ENCODE results near the gene DIP2B.
"Not testable (repeated sequence)": the region's sequence is repeated elsewhere in the genome, so short reads cannot be mapped to it uniquely, and the experiment has no call there.

The DIP2B gene

GRCh38 chr12:50504798-50505674, at the start of gene DIP2B:
DIP2B (plus strand) TSS chr12:50504985; CDS start chr12:50505141, 156 bp downstream.
- peak; percentile 98 for DNase-seq

DNA sequence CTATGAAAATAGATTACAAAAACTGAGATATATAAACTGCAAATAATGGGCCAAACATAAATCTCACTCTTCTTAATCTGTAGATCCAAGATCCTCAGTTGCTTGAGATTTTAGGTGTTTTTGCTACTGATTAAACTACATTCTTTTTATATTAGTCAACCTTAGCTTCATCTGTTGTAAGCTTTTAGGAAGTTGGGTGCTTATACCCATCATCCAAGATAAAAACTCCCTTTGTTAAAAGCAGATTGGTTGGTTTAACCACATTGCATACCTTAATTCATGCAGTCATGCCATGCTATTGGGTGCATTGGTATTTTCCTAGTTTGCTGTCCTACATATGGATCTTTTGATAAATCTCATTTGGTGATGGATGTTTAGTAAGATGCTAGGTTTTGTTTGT, 46.2 kb upstream of the DIP2B start:
- DNase-seq: no peak

- no peak for DNase-seq
Measured at GRCh38 chr12:50467439-50467838, 37.3 kb upstream of the DIP2B start.

DNA sequence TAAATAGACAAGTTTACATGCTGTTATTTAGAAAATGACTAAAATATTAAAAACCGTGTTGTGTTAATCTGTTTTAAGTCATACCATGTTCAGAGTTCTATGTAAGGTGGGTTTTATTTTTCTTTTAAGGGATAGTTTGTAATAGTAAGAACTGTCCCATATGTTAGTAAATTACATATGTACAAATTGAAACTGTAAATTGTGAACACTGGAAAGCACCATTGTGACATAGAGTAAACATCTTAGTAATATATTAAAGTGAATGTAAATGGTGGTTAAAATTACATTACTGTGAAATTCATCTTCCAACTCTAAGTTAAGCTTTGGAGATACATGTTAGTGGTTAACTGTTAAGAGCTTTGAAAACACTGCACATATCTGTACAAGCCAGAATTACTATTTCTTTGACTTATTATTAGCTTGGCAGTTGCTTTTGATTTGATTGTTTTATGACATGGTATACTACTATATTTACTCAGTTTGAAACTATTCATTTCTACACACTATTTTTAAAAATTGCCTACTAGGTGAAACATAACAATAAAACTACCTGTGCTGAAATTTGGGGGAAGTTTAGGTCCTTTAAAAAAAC, 27.4 kb upstream of the DIP2B start:
- DNase-seq: no peak

DNA sequence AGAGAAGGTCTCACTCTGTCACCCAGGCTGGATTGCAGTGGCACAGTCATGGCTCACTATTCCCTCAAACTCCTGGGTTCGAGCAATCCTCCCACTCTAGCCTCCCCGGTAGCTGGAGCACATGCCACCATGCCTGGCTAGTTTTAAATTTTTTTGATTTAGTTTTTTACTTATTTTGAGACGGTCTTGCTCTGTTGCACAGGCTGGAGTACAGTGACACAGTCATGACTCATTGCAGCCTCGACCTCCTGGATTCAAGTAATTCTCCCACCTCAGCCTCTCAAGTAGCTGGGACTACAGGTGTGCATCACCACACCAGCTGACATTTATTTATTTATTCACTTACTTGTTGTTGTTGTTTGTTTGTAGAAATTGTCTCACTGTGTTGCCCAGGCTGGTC, 22.2 kb upstream of the DIP2B start:
- no peak for DNase-seq

GRCh38 chr12:50483488-50483887, 21.3 kb upstream of the DIP2B start:
- no peak for DNase-seq

GRCh38 chr12:50488801-50489200, 16.0 kb upstream of the DIP2B start:
- DNase-seq: no peak

GRCh38 chr12:50498119-50498518, 6.7 kb upstream of the DIP2B start:
- DNase-seq: not testable (repeated sequence)

DNA sequence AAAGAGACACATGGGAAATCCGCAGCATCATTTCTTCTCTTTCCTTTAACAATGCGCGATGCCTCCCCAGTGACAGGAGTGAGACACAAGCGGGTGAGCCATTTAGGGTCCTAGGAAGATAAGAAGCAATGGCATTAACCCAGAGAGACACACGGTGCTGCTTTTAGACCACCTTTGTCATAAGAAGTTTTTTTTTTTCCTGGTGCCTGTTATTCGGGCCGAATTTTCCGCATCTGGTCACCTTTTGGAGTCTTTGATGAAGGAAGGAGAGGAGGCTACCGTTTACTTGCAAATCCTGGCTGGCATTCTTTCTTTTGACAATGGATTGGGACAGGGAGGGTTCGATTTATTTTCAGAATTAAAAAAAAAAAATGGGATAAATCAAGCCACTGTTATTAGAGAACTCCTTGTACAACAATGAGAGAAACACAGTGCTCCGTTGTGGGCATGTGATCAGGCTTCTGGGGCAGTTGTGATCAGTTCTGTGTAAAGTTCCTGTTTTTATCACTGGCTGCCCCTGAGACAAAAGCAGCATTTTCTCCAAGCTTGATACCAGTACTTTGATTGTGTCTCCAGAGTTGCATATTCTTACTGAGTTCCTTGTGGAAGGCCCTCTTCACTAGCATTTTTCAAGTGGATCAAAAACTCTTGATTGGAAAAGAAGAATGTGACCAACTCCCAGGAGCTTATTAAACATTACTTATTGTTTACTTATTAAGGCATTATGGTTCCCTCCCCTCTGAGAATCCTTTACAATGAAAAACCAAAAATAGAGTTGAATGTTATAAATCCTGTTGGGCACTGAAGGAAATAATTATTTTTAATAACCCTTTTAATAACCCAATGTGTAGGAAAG, 1.1 kb downstream of the DIP2B start:
- no peak for DNase-seq

DNA sequence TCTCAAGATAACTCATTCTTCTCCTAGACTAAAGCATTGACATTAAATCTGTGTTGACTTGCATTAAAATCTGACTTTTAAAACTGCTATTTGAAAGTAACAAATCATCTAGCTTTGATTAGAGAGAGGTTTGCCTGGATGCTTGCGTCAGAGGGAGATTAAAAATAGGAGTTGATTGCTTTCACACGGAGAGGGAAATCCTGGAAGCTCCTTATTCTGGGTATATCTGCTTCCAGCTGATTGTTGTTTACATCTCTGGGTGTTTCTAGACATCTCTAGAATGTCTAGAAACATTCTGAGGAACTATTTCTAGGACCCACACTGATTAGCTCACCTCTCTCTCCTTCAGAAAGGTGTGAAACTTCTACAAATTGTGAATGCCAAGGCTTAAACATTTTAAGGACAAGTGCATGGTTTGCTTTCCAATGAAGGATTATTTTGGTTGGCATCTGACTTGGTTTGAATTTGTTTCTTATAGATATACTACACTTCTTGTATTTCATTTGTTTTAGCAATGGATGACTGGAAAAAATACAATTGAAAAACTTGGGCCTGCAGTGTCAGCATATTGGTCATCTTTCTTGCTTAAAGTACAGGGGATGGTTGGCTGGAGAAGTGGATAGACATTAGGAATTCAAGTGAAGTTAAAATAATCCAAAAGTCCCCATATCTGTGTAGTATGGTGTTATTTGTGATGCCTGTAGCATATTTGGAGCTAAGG, 2.1 kb downstream of the DIP2B start:
- DNase-seq: no peak

DNA sequence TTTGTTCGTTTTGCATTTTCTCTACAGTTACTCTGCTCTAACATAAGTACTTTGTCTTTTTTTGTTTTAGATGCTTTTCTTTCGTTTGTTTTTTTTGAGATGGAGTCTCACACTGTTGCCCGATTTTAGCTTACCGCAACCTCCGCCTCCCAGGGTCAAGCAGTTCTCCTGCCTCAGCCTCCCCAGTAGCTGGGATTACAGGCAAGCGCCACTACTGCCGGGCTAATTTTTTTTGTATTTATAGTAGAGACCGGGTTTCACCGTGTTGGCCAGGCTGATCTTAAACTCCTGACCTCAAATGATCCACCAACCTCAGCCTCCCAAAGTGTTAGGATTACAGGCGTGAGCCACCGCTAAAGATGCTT, 2.7 kb downstream of the DIP2B start:
- DNase-seq: no peak

DNA sequence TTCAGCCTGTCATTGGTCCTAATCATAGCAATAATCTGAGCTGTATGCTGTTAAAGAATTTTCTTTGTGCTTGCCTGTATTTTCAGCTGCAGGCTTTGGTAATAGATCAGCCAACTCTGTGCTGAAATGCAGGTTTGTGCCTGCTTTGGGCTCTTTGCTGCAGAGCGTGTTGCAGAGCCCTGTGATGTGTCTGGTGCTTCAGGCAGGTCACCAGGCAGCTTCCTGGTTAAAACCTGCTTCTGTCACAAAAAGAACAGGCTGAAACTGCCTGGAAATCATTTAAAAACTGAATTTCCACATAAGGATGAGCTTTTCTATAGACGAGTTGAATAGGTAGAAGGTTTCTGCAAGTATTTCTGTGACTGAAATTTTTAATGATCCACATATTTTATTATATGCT, 3.1 kb downstream of the DIP2B start:
- peak; percentile 17 for DNase-seq

DNA sequence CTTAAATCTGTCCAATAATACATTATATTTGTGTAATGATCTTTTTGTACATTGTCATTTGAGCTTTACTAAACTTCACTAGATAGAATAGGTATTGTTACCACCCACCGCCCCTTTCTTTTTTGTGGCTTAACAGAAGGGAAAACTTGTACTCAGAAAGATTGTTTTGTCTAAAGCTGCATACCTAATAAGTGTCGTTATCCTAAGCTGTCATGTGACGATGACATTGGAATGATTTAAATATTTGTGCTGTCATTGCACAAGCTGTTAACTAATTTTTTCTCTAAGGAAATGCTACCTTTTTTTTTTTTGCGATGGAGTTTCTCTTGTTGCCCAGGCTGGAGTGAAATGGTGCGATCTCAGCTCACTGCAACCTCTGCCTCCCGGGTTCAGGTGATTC, 3.6 kb downstream of the DIP2B start:
- DNase-seq: no peak

GRCh38 chr12:50508970-50509663, 4.3 kb downstream of the DIP2B start:
- DNase-seq: no peak

- DNase-seq: no peak
Measured at GRCh38 chr12:50514526-50515276, 9.9 kb downstream of the DIP2B start.

GRCh38 chr12:50515587-50515986, 10.8 kb downstream of the DIP2B start:
- no peak for DNase-seq

GRCh38 chr12:50517421-50518048, 12.8 kb downstream of the DIP2B start:
- DNase-seq: no peak

GRCh38 chr12:50518090-50518489, 13.3 kb downstream of the DIP2B start:
- no peak for DNase-seq

DNA sequence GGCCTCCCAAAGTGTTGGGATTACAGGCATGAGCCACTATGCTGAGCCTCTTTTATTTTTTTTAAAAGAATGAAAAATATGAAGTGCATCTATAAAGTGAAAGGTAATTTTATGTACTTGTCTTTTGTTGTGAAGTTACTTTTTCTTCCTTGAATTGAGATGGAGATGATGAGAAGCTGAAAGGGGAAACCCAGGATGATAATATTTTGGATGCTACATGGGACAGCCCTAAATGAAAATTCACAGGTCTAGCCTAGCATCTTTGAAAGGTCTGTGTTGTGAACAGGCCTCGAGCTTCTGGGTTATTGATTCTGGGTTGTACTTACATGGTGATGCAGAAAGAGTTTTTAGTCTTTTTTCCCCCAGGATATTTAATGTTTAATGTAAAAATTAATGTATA, 14.6 kb downstream of the DIP2B start:
- DNase-seq: no peak

GRCh38 chr12:50520416-50521207, 15.8 kb downstream of the DIP2B start:
- DNase-seq: no peak
